Measurements from ENCODE around the gene NEURL1B. TPM values are rescaled to one million over a fixed set of nuclear protein-coding genes. Genes with fewer than 3 reads are reported as not detected.

Gene NEURL1B
- polyA plus RNA-seq, 1 of the 3 experiments (the other 2 are of a cell fraction) = 2.8 TPM

DNA sequence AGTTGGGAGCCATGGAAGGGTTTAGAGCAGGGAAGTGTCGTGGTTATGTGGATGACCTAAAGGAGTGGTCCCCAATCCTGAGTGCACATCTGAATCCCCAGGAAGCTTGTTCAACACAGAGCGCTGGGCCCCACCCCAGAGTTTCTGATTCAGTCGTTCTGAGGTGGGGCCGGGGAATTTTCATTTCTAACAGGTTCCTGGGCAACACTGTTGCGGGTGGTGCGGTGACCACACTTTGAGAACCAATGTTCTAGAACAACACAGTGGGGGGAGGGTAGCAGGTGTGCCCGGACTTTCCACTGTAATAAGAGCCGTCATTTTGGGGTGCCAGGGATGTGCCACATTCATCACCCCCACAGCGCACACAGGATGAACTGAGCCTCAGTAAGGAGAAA is 90.6 kb downstream of the NEURL1B start (continued):
- TF ChIP-seq, protein P1, sequence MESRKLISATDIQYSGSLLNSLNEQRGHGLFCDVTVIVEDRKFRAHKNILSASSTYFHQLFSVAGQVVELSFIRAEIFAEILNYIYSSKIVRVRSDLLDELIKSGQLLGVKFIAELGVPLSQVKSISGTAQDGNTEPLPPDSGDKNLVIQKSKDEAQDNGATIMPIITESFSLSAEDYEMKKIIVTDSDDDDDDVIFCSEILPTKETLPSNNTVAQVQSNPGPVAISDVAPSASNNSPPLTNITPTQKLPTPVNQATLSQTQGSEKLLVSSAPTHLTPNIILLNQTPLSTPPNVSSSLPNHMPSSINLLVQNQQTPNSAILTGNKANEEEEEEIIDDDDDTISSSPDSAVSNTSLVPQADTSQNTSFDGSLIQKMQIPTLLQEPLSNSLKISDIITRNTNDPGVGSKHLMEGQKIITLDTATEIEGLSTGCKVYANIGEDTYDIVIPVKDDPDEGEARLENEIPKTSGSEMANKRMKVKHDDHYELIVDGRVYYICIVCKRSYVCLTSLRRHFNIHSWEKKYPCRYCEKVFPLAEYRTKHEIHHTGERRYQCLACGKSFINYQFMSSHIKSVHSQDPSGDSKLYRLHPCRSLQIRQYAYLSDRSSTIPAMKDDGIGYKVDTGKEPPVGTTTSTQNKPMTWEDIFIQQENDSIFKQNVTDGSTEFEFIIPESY (IDR thresholded peaks at IDR 0.05; ENCODE audit: borderline replicate concordance, low read depth) = no peak
- no peak for TF ChIP-seq POLR2AphosphoS5 (IDR thresholded peaks at IDR 0.05; ENCODE audit: low read depth, low read length)
- TF ChIP-seq, protein P2, sequence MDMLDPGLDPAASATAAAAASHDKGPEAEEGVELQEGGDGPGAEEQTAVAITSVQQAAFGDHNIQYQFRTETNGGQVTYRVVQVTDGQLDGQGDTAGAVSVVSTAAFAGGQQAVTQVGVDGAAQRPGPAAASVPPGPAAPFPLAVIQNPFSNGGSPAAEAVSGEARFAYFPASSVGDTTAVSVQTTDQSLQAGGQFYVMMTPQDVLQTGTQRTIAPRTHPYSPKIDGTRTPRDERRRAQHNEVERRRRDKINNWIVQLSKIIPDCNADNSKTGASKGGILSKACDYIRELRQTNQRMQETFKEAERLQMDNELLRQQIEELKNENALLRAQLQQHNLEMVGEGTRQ (IDR thresholded peaks at IDR 0.05; ENCODE audit: borderline replicate concordance, low read depth, low read length) = no peak
- TF ChIP-seq MEF2A (IDR thresholded peaks at IDR 0.05; ENCODE audit: borderline replicate concordance, low read depth) = no peak
- TF ChIP-seq NFIC (IDR thresholded peaks at IDR 0.05; ENCODE audit: borderline replicate concordance) = no peak
- TF ChIP-seq EZH2phosphoT487 (IDR thresholded peaks at IDR 0.05; ENCODE audit: borderline replicate concordance, low read depth) = no peak
- no peak for TF ChIP-seq SIN3A (IDR thresholded peaks at IDR 0.05; ENCODE audit: borderline replicate concordance, low read depth, low read length)
- TF ChIP-seq EP300 (IDR thresholded peaks at IDR 0.05; ENCODE audit: borderline replicate concordance in 1 of 2, low read depth in 1 of 2, low read length in 1 of 2) = no peak
- TF ChIP-seq, protein P3, sequence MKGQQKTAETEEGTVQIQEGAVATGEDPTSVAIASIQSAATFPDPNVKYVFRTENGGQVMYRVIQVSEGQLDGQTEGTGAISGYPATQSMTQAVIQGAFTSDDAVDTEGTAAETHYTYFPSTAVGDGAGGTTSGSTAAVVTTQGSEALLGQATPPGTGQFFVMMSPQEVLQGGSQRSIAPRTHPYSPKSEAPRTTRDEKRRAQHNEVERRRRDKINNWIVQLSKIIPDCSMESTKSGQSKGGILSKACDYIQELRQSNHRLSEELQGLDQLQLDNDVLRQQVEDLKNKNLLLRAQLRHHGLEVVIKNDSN (IDR thresholded peaks at IDR 0.05; ENCODE audit: borderline replicate concordance, low read depth) = no peak

DNA sequence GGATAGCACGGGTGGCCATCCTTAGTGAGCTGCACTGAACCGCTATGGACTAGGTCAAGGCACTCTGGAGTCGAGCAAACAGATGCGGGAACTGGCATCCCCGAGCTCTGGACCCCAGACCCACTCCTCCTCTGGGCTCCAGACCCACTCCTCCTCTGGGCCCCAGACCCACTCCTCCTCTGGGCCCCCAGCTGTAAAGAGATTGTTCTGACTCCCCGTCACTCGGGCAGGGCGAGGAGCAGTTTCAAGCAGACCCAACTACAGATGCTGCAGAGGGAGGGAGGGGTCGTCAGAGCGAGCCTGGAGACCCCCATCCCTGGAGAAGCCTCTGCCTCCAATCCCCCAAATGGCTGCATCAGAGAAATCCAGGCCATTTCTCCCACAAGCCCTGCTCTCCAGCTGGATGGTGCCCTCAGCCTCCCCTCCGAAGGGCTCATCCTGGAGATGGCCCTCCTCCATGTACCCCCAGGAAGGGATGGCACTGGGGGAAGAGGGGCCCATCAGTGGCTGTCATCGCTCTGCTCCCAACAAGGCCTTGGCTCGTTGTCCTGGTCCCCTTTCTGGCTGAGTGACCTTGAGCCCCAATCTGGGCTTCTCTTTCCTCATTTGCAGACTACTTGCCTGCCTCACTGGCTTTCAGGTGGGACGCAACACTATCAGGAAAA is 91.3 kb downstream of the NEURL1B start:
- Histone ChIP-seq H4K20me1 (ENCODE audit: insufficient read depth) (no peaks in the 10 kb centered on the region), H3F3A (replicated peaks; ENCODE audit: insufficient read depth) (no peaks in the 10 kb centered on the region), H3K4me3 (ENCODE audit: low read depth in 2 of 2, low read length in 1 of 2) (no peak overlapping the region), H3K9me3 (no peaks in the 10 kb centered on the region), H3K27ac (ENCODE audit: low read depth in 2 of 2, low read length in 1 of 2) (no peak overlapping the region), H3K9me2 (no peaks in the 10 kb centered on the region), H3K27me3 (ENCODE audit: insufficient read depth) (no peaks in the 10 kb centered on the region), H3K9ac (no peak overlapping the region), H2AFZ (ENCODE audit: low read depth) (no peak overlapping the region), H3K36me3 (replicated peaks in 1 of 2; ENCODE audit: control insufficient read depth in 1 of 2, insufficient read depth in 2 of 2, low read length in 1 of 2) (no peaks in the 10 kb centered on the region), H3K79me2 (ENCODE audit: insufficient read depth) (no peaks in the 10 kb centered on the region), H3K4me1 (ENCODE audit: control insufficient read depth in 1 of 2, insufficient read depth in 2 of 2, low read depth in 1 of 2, low read length in 1 of 2) (no peaks in the 10 kb centered on the region), H3K4me2 (no peak overlapping the region)
- TF ChIP-seq MEF2A (IDR thresholded peaks at IDR 0.05; ENCODE audit: borderline replicate concordance, low read depth) = no peak
- TF ChIP-seq RFX5 (IDR thresholded peaks at IDR 0.05; ENCODE audit: low read length) = no peak
- TF ChIP-seq GATA2 (CRISPR knock-in tag; IDR thresholded peaks at IDR 0.05) = no peak
- TF ChIP-seq, protein P4, sequence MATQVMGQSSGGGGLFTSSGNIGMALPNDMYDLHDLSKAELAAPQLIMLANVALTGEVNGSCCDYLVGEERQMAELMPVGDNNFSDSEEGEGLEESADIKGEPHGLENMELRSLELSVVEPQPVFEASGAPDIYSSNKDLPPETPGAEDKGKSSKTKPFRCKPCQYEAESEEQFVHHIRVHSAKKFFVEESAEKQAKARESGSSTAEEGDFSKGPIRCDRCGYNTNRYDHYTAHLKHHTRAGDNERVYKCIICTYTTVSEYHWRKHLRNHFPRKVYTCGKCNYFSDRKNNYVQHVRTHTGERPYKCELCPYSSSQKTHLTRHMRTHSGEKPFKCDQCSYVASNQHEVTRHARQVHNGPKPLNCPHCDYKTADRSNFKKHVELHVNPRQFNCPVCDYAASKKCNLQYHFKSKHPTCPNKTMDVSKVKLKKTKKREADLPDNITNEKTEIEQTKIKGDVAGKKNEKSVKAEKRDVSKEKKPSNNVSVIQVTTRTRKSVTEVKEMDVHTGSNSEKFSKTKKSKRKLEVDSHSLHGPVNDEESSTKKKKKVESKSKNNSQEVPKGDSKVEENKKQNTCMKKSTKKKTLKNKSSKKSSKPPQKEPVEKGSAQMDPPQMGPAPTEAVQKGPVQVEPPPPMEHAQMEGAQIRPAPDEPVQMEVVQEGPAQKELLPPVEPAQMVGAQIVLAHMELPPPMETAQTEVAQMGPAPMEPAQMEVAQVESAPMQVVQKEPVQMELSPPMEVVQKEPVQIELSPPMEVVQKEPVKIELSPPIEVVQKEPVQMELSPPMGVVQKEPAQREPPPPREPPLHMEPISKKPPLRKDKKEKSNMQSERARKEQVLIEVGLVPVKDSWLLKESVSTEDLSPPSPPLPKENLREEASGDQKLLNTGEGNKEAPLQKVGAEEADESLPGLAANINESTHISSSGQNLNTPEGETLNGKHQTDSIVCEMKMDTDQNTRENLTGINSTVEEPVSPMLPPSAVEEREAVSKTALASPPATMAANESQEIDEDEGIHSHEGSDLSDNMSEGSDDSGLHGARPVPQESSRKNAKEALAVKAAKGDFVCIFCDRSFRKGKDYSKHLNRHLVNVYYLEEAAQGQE (IDR thresholded peaks at IDR 0.05; ENCODE audit: low read depth, low read length) = no peak
- no peak for TF ChIP-seq ELF1 (IDR thresholded peaks at IDR 0.05)
- TF ChIP-seq RXRA (IDR thresholded peaks at IDR 0.05; ENCODE audit: borderline replicate concordance, low read depth) = no peak
- no peak for TF ChIP-seq RAD21 (IDR thresholded peaks at IDR 0.05; ENCODE audit: low read length)
- TF ChIP-seq, protein P1 (IDR thresholded peaks at IDR 0.05; ENCODE audit: borderline replicate concordance, low read depth) = no peak
- TF ChIP-seq, protein P2 (IDR thresholded peaks at IDR 0.05; ENCODE audit: borderline replicate concordance, low read depth, low read length) = no peak
- no peak for TF ChIP-seq POLR2AphosphoS5 (IDR thresholded peaks at IDR 0.05; ENCODE audit: low read depth, low read length)
- TF ChIP-seq CHD2 (IDR thresholded peaks at IDR 0.05; ENCODE audit: low read length, partially characterized antibody) = no peak
- no peak for TF ChIP-seq SMC3 (IDR thresholded peaks at IDR 0.05; ENCODE audit: low read depth, low read length)
- no peak for TF ChIP-seq FOXM1 (IDR thresholded peaks at IDR 0.05; ENCODE audit: low read depth)
- no peak for TF ChIP-seq SIN3A (IDR thresholded peaks at IDR 0.05; ENCODE audit: borderline replicate concordance, low read depth, low read length)
- WGBS (ENCODE audit: low lambda C conversion rate) = 94% methylated on average over 5 of the region's 14 CpGs
- POLR2A ChIA-PET = no interaction called here
- CTCF ChIA-PET = interaction anchor here (1.2 to 3.6 kb wide), 7 partner anchors 8 to 200 kb away, joined by 3 to 20 read pairs (median 5); no protein-coding TSS in a partner anchor
- DNase-seq = no peak
